Skeletal muscle tissue (tissue), 5 donors: ENCODE measurements around the gene PLD3. TPM values are rescaled to one million over a fixed set of nuclear protein-coding genes. Genes with fewer than 3 reads are reported as not detected.

ENCODE experiments used
- H3K27ac ChIP-seq: one replicate; pipeline ENCODE4 v1.7.0; 2013; ENCODE audit warnings: mild to moderate bottlenecking, low read depth, low read length, inconsistent platforms
- H3K27me3 ChIP-seq, 3 donors: one replicate each; pipeline ENCODE4 v1.7.0; 2013; ENCODE audit warnings: low read length in 3 of 3; ENCODE audit not compliant: control insufficient read depth in 3 of 3, insufficient read depth in 3 of 3
- H3K36me3 ChIP-seq, 3 donors: one replicate each; pipeline ENCODE4 v1.7.0; 2013; ENCODE audit warnings: low read length in 3 of 3; ENCODE audit not compliant: control insufficient read depth in 3 of 3, insufficient read depth in 3 of 3
- H3K4me1 ChIP-seq, 3 donors: one replicate each; pipeline ENCODE4 v1.7.0; 2013; ENCODE audit warnings: low read length in 3 of 3, mild to moderate bottlenecking in 3 of 3; ENCODE audit not compliant: control insufficient read depth in 3 of 3, insufficient read depth in 3 of 3
- H3K4me3 ChIP-seq, 3 donors: one replicate each; pipeline ENCODE4 v1.7.0; 2013; ENCODE audit warnings: low read length in 3 of 3
- H3K9ac ChIP-seq, 3 donors: one replicate each; pipeline ENCODE4 v1.7.0; 2013; ENCODE audit warnings: low read length in 3 of 3, mild to moderate bottlenecking in 3 of 3, moderate library complexity in 2 of 3, low read depth in 1 of 3
- H3K9me3 ChIP-seq, 3 donors: one replicate each; pipeline ENCODE4 v1.7.0; 2013; ENCODE audit warnings: low read length in 3 of 3; ENCODE audit not compliant: control insufficient read depth in 3 of 3
- small RNA-seq: library from RNA; depleted of rRNA; stranded (forward); fragments of <200 nt; gene quantifications from one replicate; pipeline ENCODE3, GENCODE V24; 2014
- total RNA-seq: library from RNA; depleted of rRNA; stranded (reverse); fragments of >200 nt; gene quantifications from one replicate; pipeline ENCODE4 v1.2.3, GENCODE V29; 2014
- donor health status: Osteomylitis.

The PLD3 gene
- total RNA-seq, 1 donor from 2014 or later, result 120 TPM

DNA sequence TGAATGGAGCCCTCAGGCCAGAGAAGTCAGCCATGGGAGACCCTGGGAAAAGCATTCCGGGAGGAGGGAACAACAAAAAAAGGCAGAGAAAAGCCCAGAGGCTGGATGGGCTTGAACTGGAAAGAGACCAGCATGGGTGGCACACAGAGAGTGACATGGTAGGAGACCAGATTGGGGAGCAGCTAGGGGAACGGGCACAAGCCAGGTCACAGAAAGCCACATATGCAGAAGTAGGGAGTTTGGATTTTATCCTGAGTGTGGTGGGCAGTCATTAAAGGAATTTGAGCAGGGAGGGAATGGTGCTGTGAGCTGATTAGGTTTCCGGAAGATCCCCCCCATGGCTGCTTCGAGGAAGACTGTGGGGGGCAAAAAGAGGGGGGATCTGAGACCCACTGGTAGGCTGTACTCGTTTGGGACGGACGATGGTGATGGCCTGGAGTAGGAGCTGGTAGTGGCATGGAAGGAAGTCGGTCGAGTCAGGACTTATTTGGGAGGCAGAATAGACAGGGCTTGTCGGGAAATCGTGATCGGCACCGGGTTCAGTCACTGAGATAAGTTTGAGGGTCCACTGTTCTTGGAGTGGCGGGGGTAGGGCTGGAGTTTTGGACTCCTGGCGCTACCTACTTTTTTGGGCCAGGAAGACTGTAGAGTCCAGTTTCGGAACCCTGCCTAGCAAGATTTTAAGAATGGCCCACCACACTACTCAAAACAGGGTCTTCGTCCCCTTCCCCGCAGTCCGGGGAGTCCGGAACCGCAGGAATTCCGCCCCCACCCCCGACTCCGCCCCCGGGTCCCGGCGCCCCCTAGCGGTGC, 76.3 kb downstream of the PLD3 start:
- Histone ChIP-seq H3K9ac (peak overlapping the region; percentile 93 to 94 (median 94)), H3K27ac (peak overlapping the region; percentile 99), H3K27me3 (no peaks in the 10 kb centered on the region), H3K4me3 (peak overlapping the region; percentile 78 to 95 (median 88)), H3K36me3 (peaks cover 11 to 13% (median 11%) of the 10 kb centered on the region in 3 donors), H3K9me3 (no peaks in the 10 kb centered on the region), H3K4me1 (peaks cover 24 to 34% (median 30%) of the 10 kb centered on the region in 3 donors)

GRCh38 chr19:40425450-40426287, 77.2 kb downstream of the PLD3 start, which contains the start of gene SERTAD1:
TSS of gene SERTAD1 (minus strand) at chr19:40425992. CDS start at chr19:40423546, 2,446 bp downstream.
- Histone ChIP-seq H3K36me3 (peaks cover 11 to 13% (median 11%) of the 10 kb centered on the region in 3 donors), H3K4me3 (peak within 1 kb of the TSS; percentile 78 to 95 (median 91)), H3K4me1 (peaks cover 24 to 34% (median 30%) of the 10 kb centered on the region in 3 donors), H3K27ac (peak within 1 kb of the TSS; percentile 99), H3K9ac (peak within 1 kb of the TSS; percentile 93 to 94 (median 94)), H3K9me3 (no peaks in the 10 kb centered on the region), H3K27me3 (no peaks in the 10 kb centered on the region)

Small RNAs within 50 kb of the gene (small RNA-seq; reads per million reads assigned to genes)
- gene MIR6796 (not detected), gene RF00019 (not detected), gene RNU6-945P (not detected)

Other genes starting within 250 kb of the PLD3 start
- gene MAP3K10, start 157.3 kb upstream of the PLD3 start, total RNA-seq, result 3.1 TPM
- gene TTC9B, start 130.3 kb upstream of the PLD3 start, total RNA-seq, result not detected
- gene CCNP, start 122.0 kb upstream of the PLD3 start, total RNA-seq, result not detected
- 91.3 TPM for gene AKT2, start 63.4 kb upstream of the PLD3 start, total RNA-seq
- gene C19orf47, start 298 bp upstream of the PLD3 start, total RNA-seq, result 35.0 TPM
- not detected for gene HIPK4, start 41.5 kb downstream of the PLD3 start, total RNA-seq
- gene PRX, start 64.7 kb downstream of the PLD3 start, total RNA-seq, result 8.4 TPM
- 19.8 TPM for gene SERTAD1, start 77.3 kb downstream of the PLD3 start, total RNA-seq
- gene SERTAD3, start 95.6 kb downstream of the PLD3 start, total RNA-seq, result 52.2 TPM
- 141 TPM for gene BLVRB, start 117.0 kb downstream of the PLD3 start, total RNA-seq
- 0.52 TPM for gene SPTBN4, start 118.3 kb downstream of the PLD3 start, total RNA-seq
- 6.3 TPM for gene SHKBP1, start 228.2 kb downstream of the PLD3 start, total RNA-seq